IPS DF 4.7 (cell line): ENCODE data around the gene COMMD10.
"Not testable (repeated sequence)": the region's sequence is repeated elsewhere in the genome, so short reads cannot be mapped to it uniquely, and the experiment has no call there.

ENCODE experiments used
- DNase-seq: peaks from one replicate; pipeline ENCODE4 v3.0.0-alpha.2; 2013; ENCODE audit warnings: low spot score; ENCODE audit errors: extremely low read depth

COMMD10 gene

DNA sequence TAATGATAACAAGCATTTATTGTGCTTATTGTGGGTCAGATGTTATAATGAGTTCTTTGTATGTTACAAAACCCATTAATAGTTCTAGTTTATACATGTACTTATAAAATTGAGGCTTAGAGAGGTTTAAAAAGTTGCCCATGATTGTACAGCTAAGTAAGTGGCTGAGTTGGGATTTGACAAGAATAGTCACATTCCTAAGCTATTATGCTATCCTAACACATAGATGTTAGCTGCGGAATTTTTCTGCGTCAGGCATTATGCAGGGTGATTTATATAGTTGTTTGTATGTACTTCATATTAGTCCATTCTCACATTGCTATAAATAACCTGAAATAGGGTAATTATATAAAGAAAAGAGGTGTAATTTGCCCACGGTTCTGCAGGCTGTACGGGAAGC is 12.5 kb downstream of the COMMD10 start:
- DNase-seq: no peak

GRCh38 chr5:116098998-116099397 is 14.2 kb downstream of the COMMD10 start:
- DNase-seq: no peak

DNA sequence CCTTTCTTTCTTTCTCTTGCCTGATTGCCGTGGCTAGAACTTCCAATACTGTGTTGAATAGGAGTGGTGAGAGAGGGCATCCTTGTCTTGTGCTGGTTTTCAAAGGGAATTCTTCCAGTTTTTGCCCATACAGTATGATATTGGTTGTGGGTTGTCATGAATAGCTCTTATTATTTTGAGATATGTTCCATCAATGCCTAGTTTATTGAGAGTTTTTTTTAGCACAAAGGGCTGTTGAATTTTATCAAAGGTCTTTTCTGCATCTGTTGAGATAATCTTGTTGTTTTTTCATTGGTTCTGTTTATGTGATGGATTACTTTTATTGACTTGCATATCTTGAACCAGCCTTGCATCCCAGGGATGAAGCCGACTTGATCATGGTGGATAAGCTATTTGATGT is 20.1 kb downstream of the COMMD10 start:
- not testable (repeated sequence) for DNase-seq

- DNase-seq: no peak
Observed at GRCh38 chr5:116115163-116115562, 30.3 kb downstream of the COMMD10 start.

GRCh38 chr5:116130471-116130870 is 45.6 kb downstream of the COMMD10 start:
- DNase-seq: no peak

DNA sequence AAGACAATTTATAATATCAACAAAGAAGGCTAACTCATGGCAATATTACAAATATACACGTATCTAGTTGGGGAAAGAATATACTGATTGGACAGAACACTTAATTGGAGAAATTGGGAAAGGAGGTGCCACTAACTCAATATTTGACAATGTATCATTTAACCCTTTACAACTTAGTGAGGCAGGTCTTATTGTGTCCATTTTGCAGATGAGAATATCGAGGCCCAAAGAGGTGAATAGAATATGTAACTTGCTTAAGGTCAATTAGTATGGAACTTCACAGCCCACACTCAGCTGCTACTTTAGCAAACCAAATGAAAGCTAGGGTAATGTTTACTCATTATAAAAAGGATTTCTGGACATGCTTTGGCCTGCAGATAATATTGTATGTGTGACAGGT is 46.2 kb downstream of the COMMD10 start:
- DNase-seq: no peak

DNA sequence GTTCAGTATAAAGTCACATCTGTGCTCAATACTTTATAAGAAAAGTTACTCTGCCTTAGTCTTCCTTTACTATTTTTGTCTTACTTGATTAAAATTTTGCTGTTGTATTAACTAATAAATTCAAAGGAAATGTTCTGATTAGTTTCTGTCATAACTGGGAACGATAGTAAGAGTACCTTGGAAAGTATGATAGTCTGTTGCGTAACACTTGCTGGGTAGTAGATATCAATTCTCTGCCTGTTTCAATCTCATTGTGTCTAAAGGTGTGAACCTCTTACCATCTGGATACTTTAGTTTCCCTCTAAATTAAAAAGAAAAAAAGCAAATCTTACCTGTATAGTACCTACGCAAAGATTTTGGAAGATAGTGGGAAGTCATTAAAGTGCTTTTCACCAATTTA is 48.5 kb downstream of the COMMD10 start:
- no peak for DNase-seq

GRCh38 chr5:116135344-116135743 is 50.5 kb downstream of the COMMD10 start:
- no peak for DNase-seq

DNA sequence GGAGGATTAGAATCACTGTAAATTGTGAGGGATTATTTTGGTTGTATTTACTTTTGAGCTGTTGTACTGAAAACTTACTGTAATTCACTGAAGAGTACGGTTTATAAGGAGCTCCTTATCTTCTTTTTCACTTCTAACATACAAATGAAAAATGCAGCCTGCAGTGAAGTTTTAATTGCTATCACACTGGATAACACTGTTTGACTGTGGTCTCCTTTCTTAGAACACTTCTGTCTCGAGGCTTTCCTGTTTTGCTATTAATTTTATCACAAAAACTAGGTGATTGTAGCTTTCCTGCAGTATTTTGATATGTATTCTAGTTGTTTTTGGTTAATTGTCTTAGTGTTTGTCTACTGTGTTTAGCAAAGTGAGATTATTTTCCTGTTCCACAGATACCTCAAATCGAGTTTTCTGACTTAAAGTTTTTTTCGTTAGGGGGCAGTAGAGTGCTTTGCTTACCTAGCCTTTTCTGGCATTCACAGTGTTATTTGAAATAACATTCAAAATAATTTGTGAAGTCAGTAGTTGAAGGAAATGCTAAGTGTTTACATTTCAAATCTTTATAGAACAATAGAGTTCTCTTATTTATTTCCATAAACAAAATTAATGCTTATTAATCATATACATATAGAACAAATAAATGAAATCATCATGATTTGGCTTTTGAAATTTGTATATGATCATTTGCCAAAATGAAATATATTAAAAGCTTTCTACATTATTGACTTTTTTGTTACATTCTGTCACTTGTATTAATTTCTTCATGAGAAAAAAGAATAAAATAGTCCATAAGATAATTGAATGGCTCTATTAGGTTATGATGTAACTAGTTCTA is 52.9 kb downstream of the COMMD10 start:
- DNase-seq: no peak

- DNase-seq: no peak
Observed at GRCh38 chr5:116142495-116142894, 57.7 kb downstream of the COMMD10 start.

DNA sequence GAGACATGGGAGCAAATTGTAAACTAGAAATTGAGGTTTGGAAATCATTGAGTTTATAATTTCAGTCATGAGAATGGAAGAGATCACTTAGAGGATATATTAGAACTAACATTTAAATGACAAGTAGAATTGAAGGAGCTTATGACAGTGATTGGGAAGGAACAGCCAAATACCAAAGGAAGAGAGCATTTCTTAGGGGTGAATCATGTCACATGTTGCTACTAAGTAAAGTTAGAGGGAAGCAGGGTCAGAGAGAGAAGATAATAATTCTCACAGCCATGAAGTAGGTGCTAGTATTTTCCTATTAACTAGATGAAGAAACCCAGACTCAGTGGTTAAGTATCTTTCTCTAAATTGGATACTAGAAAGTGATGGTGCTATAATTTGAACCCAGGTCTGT is 59.3 kb downstream of the COMMD10 start:
- no peak for DNase-seq

DNA sequence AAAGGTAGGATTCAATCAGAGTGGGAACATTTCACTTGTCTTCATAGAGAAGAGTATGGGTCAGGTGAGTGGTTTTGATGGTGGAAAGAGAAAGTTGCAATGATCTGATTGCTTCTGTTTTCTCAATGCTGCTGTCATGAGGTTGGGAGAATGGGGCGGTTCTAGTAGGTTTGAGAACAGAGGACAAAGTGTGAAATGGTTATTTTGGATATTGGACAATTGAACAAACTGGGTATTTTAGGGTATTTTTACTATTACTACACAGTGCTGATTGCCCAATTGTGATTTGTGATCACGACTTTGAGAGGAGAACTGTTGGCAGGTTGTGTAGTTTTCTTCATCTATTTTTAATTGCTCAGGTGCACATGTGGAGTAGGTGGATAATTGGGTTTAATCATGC is 60.2 kb downstream of the COMMD10 start:
- DNase-seq: no peak

DNA sequence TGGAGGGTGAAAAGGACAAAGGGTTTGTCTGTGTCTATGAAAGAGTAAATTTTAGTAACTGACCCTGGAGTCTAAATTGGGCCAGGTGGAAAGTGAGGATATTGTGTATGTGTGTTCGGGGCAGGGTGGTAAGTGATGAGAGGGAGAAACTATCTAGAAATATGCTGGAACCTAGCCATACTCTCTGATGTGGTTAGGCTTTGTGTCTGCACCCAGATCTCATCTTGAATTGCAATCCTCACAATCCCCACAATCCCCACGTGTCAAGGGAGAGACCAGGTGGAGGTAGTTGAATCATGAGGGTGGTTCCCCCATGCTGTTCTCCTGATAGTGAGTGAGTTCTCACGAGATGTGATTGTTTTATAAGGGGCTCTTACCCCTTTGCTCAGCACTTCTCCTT is 60.6 kb downstream of the COMMD10 start:
- no peak for DNase-seq

DNA sequence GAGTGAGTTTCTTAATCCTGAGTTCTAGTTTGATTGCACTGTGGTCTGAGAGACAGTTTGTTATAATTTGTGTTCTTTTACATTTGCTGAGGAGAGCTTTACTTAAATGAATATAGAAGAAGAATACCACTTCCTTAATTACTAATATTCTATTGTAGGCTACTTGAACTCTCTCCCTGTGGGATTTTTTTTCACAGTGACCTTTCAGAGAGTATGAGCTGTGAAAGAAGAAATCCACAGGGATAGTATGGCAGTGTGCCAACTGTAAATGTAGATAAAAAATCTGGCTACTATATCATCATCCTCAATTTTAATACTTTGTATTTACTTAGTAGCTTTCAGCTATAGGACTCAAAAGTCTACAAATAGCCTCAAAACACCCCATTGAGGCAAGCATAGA is 67.3 kb downstream of the COMMD10 start:
- no peak for DNase-seq

- no peak for DNase-seq
Observed at GRCh38 chr5:116153687-116154174, 68.9 kb downstream of the COMMD10 start.

GRCh38 chr5:116154252-116154651 is 69.4 kb downstream of the COMMD10 start:
- no peak for DNase-seq

GRCh38 chr5:116154931-116155330 is 70.1 kb downstream of the COMMD10 start:
- no peak for DNase-seq

GRCh38 chr5:116157902-116158301 is 73.1 kb downstream of the COMMD10 start:
- DNase-seq: no peak

DNA sequence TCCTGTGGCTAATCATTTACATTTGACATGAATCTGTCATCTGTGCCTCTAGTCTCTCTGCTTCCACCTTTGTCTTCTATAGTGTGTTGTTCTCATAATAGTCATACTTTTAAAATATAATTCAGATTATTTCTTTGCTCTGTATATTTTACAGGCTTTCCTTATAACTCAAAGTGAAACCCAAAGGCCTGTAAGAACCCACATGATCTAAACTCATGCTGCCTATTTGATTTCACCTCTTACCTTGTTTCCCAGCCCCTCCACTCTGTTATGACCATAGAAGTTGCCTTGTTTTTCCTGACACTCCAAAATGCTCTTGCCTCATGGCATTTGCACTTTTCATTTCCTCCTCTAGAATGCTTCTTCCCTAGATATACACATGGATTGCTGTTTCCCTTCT is 74.2 kb downstream of the COMMD10 start:
- no peak for DNase-seq

DNA sequence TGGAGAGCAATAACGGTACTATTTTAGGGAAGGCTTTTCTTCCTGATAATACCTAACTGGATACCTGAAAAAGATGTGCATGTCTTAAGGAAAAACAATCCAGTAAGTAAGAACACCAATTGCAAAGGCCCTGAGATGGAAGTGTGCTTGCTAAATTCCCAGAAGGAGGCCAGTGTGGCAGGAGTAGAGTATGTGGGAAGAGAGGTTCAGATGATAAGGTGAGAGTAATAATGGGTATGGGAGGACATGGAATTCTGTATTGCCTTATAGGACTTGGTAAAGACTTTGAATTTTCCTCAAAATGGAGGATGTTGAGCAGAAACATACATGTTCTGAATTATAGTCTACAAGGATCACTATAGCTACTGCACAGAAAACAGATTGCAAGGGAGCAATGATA is 89.3 kb downstream of the COMMD10 start:
- DNase-seq: no peak

DNA sequence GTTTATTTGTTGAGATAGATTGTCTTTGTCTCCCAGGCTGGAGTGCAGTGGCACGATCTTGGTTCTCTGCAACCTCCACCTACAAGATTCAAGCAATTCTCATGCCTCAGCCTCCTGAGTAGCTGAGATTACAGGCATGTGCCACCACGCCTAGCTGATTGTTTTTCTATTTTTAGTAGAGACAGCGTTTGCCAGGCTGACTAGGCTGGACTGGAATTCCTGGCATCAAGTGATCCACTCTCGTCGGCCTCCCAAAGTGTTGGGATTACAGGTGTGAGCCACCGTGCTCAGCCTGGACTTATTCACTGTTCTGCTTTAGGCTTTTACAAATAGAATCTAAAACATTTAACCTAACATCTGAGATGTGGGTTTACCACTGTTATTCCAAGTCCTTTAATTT is 91.3 kb downstream of the COMMD10 start:
- no peak for DNase-seq

DNA sequence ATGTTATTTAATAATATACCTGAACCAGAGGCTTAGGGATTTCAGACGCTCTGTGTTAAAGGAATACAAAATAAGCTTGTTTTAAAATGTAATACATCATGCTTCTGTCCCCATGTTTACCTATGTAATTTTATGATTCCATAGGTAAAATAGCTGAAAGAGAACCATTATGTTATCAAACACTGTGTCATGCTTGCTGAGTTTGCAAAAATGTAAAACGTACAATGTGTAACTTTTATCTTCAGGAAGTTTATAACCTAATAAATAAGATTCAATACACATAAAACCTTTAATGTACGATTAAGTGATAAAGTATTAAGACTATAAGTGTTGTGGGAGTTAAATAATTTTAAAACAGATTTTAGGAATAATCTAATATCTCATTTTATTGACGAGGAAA is 94.1 kb downstream of the COMMD10 start:
- DNase-seq: no peak

GRCh38 chr5:116209166-116209565 is 124.3 kb downstream of the COMMD10 start:
- DNase-seq: no peak
